GM19351 (cell line): Measurements from ENCODE around the gene HADHB.
"Not testable (repeated sequence)": the region's sequence is repeated elsewhere in the genome, so short reads cannot be mapped to it uniquely, and the experiment has no call there.

Experiments
- ATAC-seq: cut with Tn5 transposase; IDR thresholded peaks from one replicate; pipeline ENCODE4 v1.9.1; 2021; ENCODE audit warnings: mild to moderate bottlenecking, moderate library complexity; ENCODE audit not compliant: unreplicated experiment

Gene HADHB

GRCh38 chr2:26243470-26244308 is 1.1 kb upstream of the HADHB start:
- ATAC-seq: no peak

GRCh38 chr2:26245231-26245732 is 543 bp downstream of the HADHB start:
- peak; percentile 19 for ATAC-seq

- ATAC-seq: peak; percentile 52
Measured at GRCh38 chr2:26245810-26246209, 1.1 kb downstream of the HADHB start.

- ATAC-seq: no peak
Measured at GRCh38 chr2:26246818-26247217, 2.1 kb downstream of the HADHB start.

- no peak for ATAC-seq
Measured at GRCh38 chr2:26249625-26250024, 4.9 kb downstream of the HADHB start.

- ATAC-seq: no peak
Measured at GRCh38 chr2:26251893-26252292, 7.2 kb downstream of the HADHB start.

- ATAC-seq: no peak
Measured at GRCh38 chr2:26255759-26256384, 11.1 kb downstream of the HADHB start.

- not testable (repeated sequence) for ATAC-seq
Measured at GRCh38 chr2:26258836-26259235, 14.1 kb downstream of the HADHB start.

GRCh38 chr2:26268213-26268612 is 23.5 kb downstream of the HADHB start:
- ATAC-seq: no peak

GRCh38 chr2:26268670-26269385 is 24.1 kb downstream of the HADHB start:
- not testable (repeated sequence) for ATAC-seq

- ATAC-seq: no peak
Measured at GRCh38 chr2:26269571-26270158, 24.9 kb downstream of the HADHB start.

- ATAC-seq: no peak
Measured at GRCh38 chr2:26270373-26270772, 25.6 kb downstream of the HADHB start.

- no peak for ATAC-seq
Measured at GRCh38 chr2:26273501-26273900, 28.8 kb downstream of the HADHB start.

- ATAC-seq: no peak
Measured at GRCh38 chr2:26274058-26274613, 29.4 kb downstream of the HADHB start.

- no peak for ATAC-seq
Measured at GRCh38 chr2:26276484-26277227, 31.9 kb downstream of the HADHB start.

- ATAC-seq: no peak
Measured at GRCh38 chr2:26279886-26280285, 35.1 kb downstream of the HADHB start.

- ATAC-seq: no peak
Measured at GRCh38 chr2:26281226-26281625, 36.5 kb downstream of the HADHB start.

GRCh38 chr2:26283606-26284005 is 38.9 kb downstream of the HADHB start:
- no peak for ATAC-seq

GRCh38 chr2:26284132-26284531 is 39.4 kb downstream of the HADHB start:
- no peak for ATAC-seq

GRCh38 chr2:26285931-26286330 is 41.2 kb downstream of the HADHB start:
- ATAC-seq: no peak
